HepG2 (cell line): ENCODE results near the gene GP2. TPM values are rescaled to one million over a fixed set of nuclear protein-coding genes. Genes with fewer than 3 reads are reported as not detected.
A peak's percentile ranks its signal among the peaks of the same experiment; 100 is the strongest.

Source experiments
- BRCA1 ChIP-seq: sonication (generic); formaldehyde crosslinking; IDR thresholded peaks from 2 replicates; pipeline ENCODE4 v1.4.0; 2020; ENCODE audit warnings: missing genetic modification reagents
- EHMT2 ChIP-seq: fragments of 200-600 bp; sonication (generic); IDR thresholded peaks from 2 replicates; pipeline ENCODE4 v1.7.0; 2017; ENCODE audit warnings: antibody characterized with exemption, low read depth, low read length, borderline replicate concordance
- GABPA ChIP-seq, 2 experiments: IDR thresholded peaks; 2 replicates each; pipeline ENCODE4 v1.6.1; 2011 to 2016; ENCODE audit warnings: low read depth in 2 of 2, low read length in 1 of 2, missing biosample characterization in 1 of 2, missing genetic modification characterization in 1 of 2
- HOXA5 ChIP-seq: sonication (generic); formaldehyde crosslinking; IDR thresholded peaks from 2 replicates; pipeline ENCODE4 v1.4.0; 2020; ENCODE audit warnings: missing genetic modification reagents
- JARID2 ChIP-seq: sonication (generic); formaldehyde crosslinking; IDR thresholded peaks from 2 replicates; pipeline ENCODE4 v1.8.1; 2023; ENCODE audit warnings: missing genetic modification reagents, inconsistent platforms; ENCODE audit not compliant: insufficient replicate concordance
- MAFF ChIP-seq: IDR thresholded peaks from 2 replicates; pipeline ENCODE4 v1.6.1; 2011; ENCODE audit warnings: low read depth, low read length, improper control_type of control experiment
- SIN3B ChIP-seq: fragments of 150-350 bp; IDR thresholded peaks from 2 replicates; pipeline ENCODE4 v1.6.1; 2014; ENCODE audit warnings: low read length
- SNAPC4 ChIP-seq: sonication (generic); formaldehyde crosslinking; IDR thresholded peaks from 2 replicates; pipeline ENCODE4 v1.4.0; 2020; ENCODE audit warnings: mild to moderate bottlenecking, missing genetic modification reagents
- U2AF1 ChIP-seq: fragments of 200-400 bp; formaldehyde crosslinking; optimal IDR thresholded peaks from 2 replicates; pipeline ENCODE3; 2017; ENCODE audit warnings: mild to moderate bottlenecking, low read depth, low read length
- ZFAT ChIP-seq: sonication (generic); formaldehyde crosslinking; conservative IDR thresholded peaks from 2 replicates; pipeline ENCODE4 v1.8.1; 2023; ENCODE audit warnings: missing genetic modification reagents, inconsistent platforms
- ZNF138 ChIP-seq: sonication (generic); formaldehyde crosslinking; IDR thresholded peaks from 2 replicates; pipeline ENCODE4 v1.5.0; 2020; ENCODE audit warnings: mild to moderate bottlenecking, low read depth, missing genetic modification reagents
- ZNF232 ChIP-seq: sonication (generic); formaldehyde crosslinking; IDR thresholded peaks from 2 replicates; pipeline ENCODE4 v1.4.0; 2020; ENCODE audit warnings: missing genetic modification reagents, borderline replicate concordance
- ZNF343 ChIP-seq: sonication (generic); formaldehyde crosslinking; IDR thresholded peaks from 2 replicates; pipeline ENCODE4 v1.4.0; 2020; ENCODE audit warnings: mild to moderate bottlenecking, missing genetic modification reagents
- ZNF513 ChIP-seq: sonication (generic); formaldehyde crosslinking; conservative IDR thresholded peaks from 2 replicates; pipeline ENCODE4 v1.5.0; 2020; ENCODE audit warnings: missing genetic modification reagents
- ZSCAN5A ChIP-seq: sonication (generic); formaldehyde crosslinking; IDR thresholded peaks from 2 replicates; pipeline ENCODE4 v1.8.0; 2022; ENCODE audit warnings: mild to moderate bottlenecking, missing genetic modification reagents, borderline replicate concordance
- ZZZ3 ChIP-seq: sonication (generic); formaldehyde crosslinking; IDR thresholded peaks from 2 replicates; pipeline ENCODE4 v1.4.0; 2020; ENCODE audit warnings: missing genetic modification reagents, mild to moderate bottlenecking, borderline replicate concordance
- polyA plus RNA-seq, 8 experiments: library from polyadenylated mRNA; depleted of rRNA in 3 of 8; stranded (reverse) in 7 of 8; unstranded in 1 of 8; fragments of >200 nt; fragmentation: Illumina TruSeq in 4 of 8; extraction: Trizol in 4 of 8; gene quantifications; 2 replicates each; pipeline versions ENCODE4 v1.2.1 to v1.2.3, GENCODE V29; 2011 to 2016; ENCODE audit warnings: low read depth in 4 of 8, missing spikeins in 1 of 8, mixed read lengths in 1 of 8; ENCODE audit not compliant: insufficient read depth in 1 of 8
- total RNA-seq, 5 experiments: library from RNA; depleted of rRNA; stranded (reverse); fragments of >200 nt; fragmentation: Illumina TruSeq; extraction: Trizol; gene quantifications; 2 replicates each; pipeline ENCODE4 v1.2.3, GENCODE V29; 2016; ENCODE audit warnings: low read depth in 1 of 5
- TF ChIP-seq, protein P1 (sequence below): sonication (generic); formaldehyde crosslinking; IDR thresholded peaks from 2 replicates; pipeline ENCODE4 v1.8.1; 2023; ENCODE audit warnings: mild to moderate bottlenecking, missing genetic modification reagents
- TF ChIP-seq, protein P2 (sequence below): sonication (generic); formaldehyde crosslinking; IDR thresholded peaks from 2 replicates; pipeline ENCODE4 v1.4.0; 2020; ENCODE audit warnings: missing genetic modification reagents, borderline replicate concordance

The GP2 gene
- total and polyA plus RNA-seq, 2 of the 13 experiments (the other 11 are each of a cell fraction or from before 2014, with no cell fraction given): 0.15 to 0.69 TPM

GRCh38 chr16:20327444-20328041 lies at the start of gene GP2 (continued):
- TF ChIP-seq, protein P1, sequence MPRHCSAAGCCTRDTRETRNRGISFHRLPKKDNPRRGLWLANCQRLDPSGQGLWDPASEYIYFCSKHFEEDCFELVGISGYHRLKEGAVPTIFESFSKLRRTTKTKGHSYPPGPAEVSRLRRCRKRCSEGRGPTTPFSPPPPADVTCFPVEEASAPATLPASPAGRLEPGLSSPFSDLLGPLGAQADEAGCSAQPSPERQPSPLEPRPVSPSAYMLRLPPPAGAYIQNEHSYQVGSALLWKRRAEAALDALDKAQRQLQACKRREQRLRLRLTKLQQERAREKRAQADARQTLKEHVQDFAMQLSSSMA (CRISPR knock-in tag): no peak
- TF ChIP-seq ZSCAN5A (CRISPR knock-in tag) (0 out of 2 replicates have a peak, but pooled peaks have one; percentile 20), ZFAT (no peak), ZNF138 (0 out of 2 replicates have a peak, but pooled peaks have one; percentile 48), JARID2 (no peak), ZNF343 (CRISPR knock-in tag) (no peak), EHMT2 (peak; percentile 51; the same call in 1 of the 2 replicates), ZNF513 (CRISPR knock-in tag) (no peak), SIN3B (no peak), ZZZ3 (CRISPR knock-in tag) (no peak), U2AF1 (no peak), MAFF (0 out of 2 replicates have a peak, but pooled peaks have one; percentile 8), HOXA5 (CRISPR knock-in tag) (no peak), ZNF232 (no peak), SNAPC4 (CRISPR knock-in tag) (no peak), BRCA1 (CRISPR knock-in tag) (no peak), GABPA (IDR thresholded peaks at IDR 0.05; ENCODE audit: low read depth, low read length) (no peak), GABPA (CRISPR knock-in tag; IDR thresholded peaks at IDR 0.05; ENCODE audit: low read depth) (peak; percentile 42; the same call in 1 of the 2 replicates)
- TF ChIP-seq, protein P2, sequence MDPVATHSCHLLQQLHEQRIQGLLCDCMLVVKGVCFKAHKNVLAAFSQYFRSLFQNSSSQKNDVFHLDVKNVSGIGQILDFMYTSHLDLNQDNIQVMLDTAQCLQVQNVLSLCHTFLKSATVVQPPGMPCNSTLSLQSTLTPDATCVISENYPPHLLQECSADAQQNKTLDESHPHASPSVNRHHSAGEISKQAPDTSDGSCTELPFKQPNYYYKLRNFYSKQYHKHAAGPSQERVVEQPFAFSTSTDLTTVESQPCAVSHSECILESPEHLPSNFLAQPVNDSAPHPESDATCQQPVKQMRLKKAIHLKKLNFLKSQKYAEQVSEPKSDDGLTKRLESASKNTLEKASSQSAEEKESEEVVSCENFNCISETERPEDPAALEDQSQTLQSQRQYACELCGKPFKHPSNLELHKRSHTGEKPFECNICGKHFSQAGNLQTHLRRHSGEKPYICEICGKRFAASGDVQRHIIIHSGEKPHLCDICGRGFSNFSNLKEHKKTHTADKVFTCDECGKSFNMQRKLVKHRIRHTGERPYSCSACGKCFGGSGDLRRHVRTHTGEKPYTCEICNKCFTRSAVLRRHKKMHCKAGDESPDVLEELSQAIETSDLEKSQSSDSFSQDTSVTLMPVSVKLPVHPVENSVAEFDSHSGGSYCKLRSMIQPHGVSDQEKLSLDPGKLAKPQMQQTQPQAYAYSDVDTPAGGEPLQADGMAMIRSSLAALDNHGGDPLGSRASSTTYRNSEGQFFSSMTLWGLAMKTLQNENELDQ (CRISPR knock-in tag): no peak
